GM19468 (cell line): ENCODE measurements around the gene DUXB.

Source experiments
- ATAC-seq: cut with Tn5 transposase; IDR thresholded peaks from one replicate; pipeline ENCODE4 v1.9.1; 2021; ENCODE audit warnings: mild to moderate bottlenecking, moderate library complexity, moderate number of reproducible peaks; ENCODE audit not compliant: unreplicated experiment; ENCODE audit errors: extremely low read depth

The DUXB gene

DNA sequence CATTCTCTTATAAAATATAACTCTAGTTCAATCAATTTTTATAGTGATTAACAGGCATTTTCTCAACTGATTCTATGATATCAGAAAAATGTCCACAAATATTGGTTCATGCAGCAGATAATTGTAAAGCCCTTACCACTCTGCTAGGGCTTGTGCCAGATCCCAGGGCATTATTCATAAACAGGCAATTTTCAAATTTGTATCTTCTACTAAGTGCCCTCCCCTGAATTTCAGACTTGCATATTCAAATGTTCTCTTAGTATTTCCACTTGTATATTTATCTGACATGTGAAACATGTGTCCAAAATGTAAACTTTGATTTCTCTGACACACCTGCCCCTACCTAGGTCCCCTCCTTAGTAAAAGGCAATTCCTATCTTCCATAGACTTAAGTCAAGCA, 33.8 kb downstream of the DUXB start:
- no peak for ATAC-seq

DNA sequence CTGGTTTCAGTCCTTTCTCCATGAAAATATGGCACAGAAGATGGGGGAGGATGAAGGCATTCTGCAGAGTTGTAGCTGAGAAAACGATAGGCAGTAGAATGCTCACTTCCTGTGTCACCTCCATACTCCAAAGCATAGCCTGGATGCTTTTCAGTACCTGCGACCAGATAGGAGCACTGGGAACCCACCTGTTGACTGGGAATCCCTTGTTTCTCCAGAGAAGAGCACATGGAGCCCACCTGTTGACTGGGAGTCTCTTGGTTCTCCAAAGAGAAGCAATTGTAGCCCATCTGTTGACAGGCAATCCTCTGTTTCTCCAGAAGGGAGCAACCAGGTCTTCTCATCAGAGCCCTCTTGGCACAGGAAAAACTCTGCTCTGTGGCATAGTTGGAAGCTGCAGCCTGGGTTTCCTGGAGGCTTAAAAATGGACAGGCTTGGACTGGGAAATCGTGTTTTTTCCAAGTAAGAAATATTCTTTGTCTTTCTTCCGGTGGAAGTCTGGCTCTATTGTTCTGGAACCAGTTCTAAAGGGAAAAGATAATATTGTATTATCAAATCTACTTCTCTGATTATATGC, 40.4 kb downstream of the DUXB start:
- ATAC-seq = no peak

DNA sequence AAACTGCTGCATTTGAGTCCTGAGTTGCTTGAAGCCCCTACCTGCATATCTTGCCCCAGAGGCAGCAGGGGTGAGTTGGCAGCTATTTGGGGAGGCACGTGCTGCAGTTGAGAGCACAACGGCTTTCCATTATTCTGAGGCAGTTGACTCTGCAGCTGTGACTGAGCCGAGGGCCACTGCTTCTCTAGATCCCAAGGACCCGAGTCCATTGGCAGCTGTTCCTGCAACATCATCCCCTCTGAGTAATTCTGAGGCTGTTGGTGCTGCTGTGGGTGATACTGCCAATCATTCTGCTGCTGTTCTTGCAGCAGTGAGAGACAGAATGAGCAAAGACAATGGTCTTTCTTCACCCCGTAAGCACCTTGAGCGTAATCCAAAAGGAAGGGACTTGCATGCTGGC, 40.9 kb downstream of the DUXB start:
- ATAC-seq = no peak

DNA sequence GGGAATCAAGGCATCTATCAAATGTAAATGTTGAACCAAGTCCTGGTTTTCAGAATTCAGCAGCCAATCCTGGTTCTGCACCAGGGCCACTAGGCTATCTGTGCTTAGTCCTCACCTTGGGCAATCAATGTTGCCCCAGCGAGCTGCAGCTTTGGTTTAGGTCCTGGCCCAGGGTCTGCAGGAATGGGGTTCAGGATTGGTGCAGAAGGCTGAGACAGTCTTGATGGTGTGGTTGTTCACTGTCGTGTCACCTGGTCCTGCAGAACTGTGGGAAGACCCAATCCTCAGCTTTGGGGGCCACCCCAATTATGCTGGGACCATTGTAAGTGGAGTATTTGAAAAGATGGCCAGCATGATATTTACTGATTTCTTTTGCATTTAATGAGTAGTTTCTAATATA, 43.1 kb downstream of the DUXB start:
- ATAC-seq = no peak

DNA sequence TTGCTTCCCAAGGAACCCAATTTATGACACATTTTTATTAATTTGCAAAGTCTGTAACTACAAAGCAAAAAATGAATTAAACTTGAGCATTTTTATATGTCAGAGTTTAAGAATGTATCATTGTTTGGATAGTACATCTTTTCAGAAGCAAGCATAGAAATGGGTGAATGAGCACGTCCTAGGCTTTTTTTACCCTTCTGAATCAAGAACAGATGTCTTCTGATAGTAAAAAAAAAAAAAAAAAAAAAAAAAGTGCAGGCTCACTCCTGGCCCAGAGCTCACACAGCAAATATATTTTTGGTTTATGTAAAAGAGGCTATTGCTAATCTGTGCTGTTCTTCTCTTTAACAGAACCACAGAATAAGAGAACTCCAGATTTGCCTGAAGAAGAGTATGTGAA, 47.3 kb downstream of the DUXB start:
- ATAC-seq = no peak

DNA sequence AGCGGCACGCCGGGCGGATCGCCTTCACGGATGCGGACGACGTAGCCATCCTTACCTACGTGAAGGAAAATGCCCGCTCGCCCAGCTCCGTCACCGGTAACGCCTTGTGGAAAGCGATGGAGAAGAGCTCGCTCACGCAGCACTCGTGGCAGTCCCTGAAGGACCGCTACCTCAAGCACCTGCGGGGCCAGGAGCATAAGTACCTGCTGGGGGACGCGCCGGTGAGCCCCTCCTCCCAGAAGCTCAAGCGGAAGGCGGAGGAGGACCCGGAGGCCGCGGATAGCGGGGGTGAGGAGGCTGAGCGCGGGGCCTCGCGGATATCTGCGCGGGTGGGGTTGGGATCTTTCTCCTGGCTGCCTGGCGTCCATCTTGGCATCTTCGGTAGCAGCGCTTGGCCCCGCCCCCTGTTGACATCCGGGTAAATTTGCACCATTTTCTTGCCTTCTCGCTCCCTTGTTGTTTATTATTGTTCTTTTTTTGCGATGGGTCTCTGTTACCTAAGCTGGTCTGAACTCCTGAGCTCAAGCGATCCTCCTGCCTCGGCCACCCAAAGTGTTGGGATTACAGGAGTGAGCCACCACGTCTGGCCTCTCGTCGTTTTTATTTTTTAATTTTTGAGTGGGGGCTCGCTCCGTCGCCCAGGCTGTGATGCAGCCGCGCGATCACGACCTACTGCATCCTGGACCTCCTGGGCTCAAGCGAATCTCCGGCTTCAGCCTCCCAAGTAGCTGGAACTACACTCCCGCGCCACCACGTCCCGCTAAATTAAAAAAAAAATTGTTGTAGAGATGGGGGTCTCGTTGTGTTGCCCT, 52.8 kb downstream of the DUXB start:
- ATAC-seq = peak; percentile 0

DNA sequence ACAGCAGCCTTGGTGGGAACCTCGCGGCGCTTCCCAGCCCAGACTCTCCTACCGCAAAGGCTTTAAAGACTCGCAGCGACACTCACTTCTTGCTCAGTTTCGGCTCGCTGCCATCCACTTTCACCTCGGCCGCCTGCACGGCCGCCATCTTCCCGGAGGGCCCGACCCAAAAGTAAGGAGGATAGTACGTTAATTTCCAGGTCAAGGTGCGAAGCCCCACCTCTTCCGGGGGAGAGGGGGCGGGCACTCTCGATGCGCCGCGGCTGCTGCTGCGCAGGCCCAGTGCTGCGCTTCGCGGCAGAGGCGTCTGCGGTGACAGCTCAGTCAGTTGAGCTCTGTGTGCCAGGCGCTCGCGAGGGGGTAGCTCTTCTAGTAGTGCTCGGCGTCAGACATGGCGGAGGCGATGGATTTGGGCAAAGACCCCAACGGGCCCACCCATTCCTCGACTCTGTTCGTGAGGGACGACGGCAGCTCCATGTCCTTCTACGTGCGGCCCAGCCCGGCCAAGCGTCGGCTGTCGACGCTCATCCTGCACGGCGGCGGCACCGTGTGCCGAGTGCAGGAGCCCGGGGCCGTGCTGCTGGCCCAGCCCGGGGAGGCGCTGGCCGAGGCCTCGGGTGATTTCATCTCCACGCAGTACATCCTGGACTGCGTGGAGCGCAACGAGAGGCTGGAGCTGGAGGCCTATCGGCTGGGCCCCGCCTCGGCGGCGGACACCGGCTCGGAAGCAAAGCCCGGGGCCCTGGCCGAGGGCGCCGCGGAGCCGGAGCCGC, 53.6 kb downstream of the DUXB start, which contains the start of the genes KARS1 and TERF2IP:
TSS of gene KARS1 (minus strand) at position 174 of the 773 bp plus-strand sequence. CDS start at position 148, 26 bp downstream.
TSS of gene TERF2IP (plus strand) at position 282 of the 773 bp plus-strand sequence. CDS start at position 392, 110 bp downstream.
- peak; percentile 65 for ATAC-seq

DNA sequence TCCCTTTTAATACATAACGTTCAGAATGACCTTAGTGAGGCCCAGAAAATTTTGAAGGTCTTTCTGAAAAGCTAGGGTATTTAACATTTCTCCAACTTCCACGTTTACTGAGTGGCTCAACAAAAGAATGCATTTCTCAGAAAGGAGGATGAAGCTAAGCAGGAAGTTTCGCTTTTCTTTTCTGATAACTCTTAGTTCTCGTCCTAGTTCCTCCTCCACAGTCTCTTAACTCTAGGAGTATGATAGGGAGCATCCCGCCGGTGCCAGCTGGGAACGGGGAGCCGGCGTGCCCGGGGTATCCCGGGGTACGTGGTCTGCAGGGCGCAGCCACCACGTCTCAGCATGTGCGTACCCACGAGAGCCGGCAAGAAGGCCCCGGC, 54.2 kb downstream of the DUXB start:
- ATAC-seq = peak; percentile 7

DNA sequence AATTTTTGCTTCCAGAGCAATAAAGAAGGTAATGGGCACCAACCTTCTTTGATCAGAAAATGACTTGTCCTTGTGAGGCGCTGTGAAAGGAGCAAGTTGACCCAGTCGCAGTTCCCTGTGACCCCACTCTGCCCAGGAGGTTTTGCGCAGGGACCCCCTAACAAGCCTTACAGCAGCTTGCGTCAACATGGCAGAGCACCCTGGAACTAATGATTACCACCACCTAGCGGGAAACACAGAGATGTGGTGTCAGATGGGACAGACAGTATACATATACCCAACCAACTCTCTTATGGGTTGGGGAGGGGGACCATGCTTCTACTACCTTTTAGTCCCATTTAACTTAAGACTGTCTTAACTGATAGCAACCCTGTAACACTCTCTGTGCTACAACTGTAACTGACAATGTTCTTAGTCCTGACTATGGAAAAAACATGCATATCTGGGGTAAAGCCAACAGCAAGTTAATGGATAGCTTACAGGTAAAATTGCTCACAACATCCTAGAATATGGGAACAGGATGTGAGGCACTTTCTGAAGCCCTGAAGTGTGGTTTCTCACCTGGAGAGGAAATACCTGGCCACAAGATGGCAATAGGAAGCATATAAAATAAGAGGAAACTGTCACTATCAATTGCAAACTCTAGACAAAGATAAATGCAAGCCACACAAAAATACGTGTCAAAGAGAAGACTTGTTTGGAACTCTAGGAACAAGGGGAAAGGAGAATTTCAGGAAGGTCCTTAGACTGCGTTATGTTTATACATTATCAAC, 56.8 kb downstream of the DUXB start:
- ATAC-seq = no peak
